GM23338 (cell line): ENCODE data around the gene OR2M2. TPM values are rescaled to one million over a fixed set of nuclear protein-coding genes. Genes with fewer than 3 reads are reported as not detected.

Experiments used
- polyA plus RNA-seq: library from polyadenylated mRNA; unstranded; fragments of >200 nt; fragmentation: Nextera tagmentation; extraction: Ambion mirVana; gene quantifications from 2 replicates; pipeline ENCODE4 v1.2.1, GENCODE V29; 2016
- total RNA-seq: library from RNA; depleted of rRNA; stranded (reverse); fragments of >200 nt; shearing (Covaris generic); gene quantifications from 2 replicates; pipeline ENCODE4 v1.2.3, GENCODE V29; 2014; rRNA removed

OR2M2 gene
- total and polyA plus RNA-seq, 2 experiments from 2014 or later = not detected

Other genes starting within 250 kb of the OR2M2 start
- gene OR2AJ1, start 249.9 kb upstream of the OR2M2 start, total RNA-seq = not detected in 2 replicates
- gene OR2AJ1, start 249.9 kb upstream of the OR2M2 start, polyA plus RNA-seq = not detected in 2 replicates
- gene OR2L8, start 226.0 kb upstream of the OR2M2 start, total RNA-seq = not detected in 2 replicates
- not detected in 2 replicates for gene OR2L8, start 226.0 kb upstream of the OR2M2 start, polyA plus RNA-seq
- gene OR2AK2, start 209.6 kb upstream of the OR2M2 start, total RNA-seq = 0.35 TPM in 1 of 2 replicates, not detected in the other
- gene OR2AK2, start 209.6 kb upstream of the OR2M2 start, polyA plus RNA-seq = not detected in 2 replicates
- gene OR2L5, start 161.2 kb upstream of the OR2M2 start, total RNA-seq = not detected in 2 replicates
- gene OR2L5, start 161.2 kb upstream of the OR2M2 start, polyA plus RNA-seq = not detected in 2 replicates
- gene OR2L2, start 144.8 kb upstream of the OR2M2 start, total RNA-seq = 0.07 TPM in 1 of 2 replicates, not detected in the other
- 0.05 and 0.06 TPM in 2 replicates for gene OR2L2, start 144.8 kb upstream of the OR2M2 start, polyA plus RNA-seq
- not detected in 2 replicates for gene OR2L3, start 128.0 kb upstream of the OR2M2 start, total RNA-seq
- gene OR2L3, start 128.0 kb upstream of the OR2M2 start, polyA plus RNA-seq = not detected in 2 replicates
- gene OR2L13, start 79.6 kb upstream of the OR2M2 start, total RNA-seq = not detected in 2 replicates
- gene OR2L13, start 79.6 kb upstream of the OR2M2 start, polyA plus RNA-seq = not detected in 2 replicates
- gene OR2M5, start 29.7 kb upstream of the OR2M2 start, total RNA-seq = not detected in 2 replicates
- not detected in 2 replicates for gene OR2M5, start 29.7 kb upstream of the OR2M2 start, polyA plus RNA-seq
- gene OR2M3, start 22.4 kb downstream of the OR2M2 start, total RNA-seq = not detected in 2 replicates
- not detected in 2 replicates for gene OR2M3, start 22.4 kb downstream of the OR2M2 start, polyA plus RNA-seq
- not detected in 2 replicates for gene OR2M4, start 56.6 kb downstream of the OR2M2 start, total RNA-seq
- gene OR2M4, start 56.6 kb downstream of the OR2M2 start, polyA plus RNA-seq = not detected in 2 replicates
- 0.28 TPM in 1 of 2 replicates, not detected in the other for gene OR2T33, start 103.2 kb downstream of the OR2M2 start, total RNA-seq
- gene OR2T33, start 103.2 kb downstream of the OR2M2 start, polyA plus RNA-seq = 0.32 TPM in 1 of 2 replicates, not detected in the other
- not detected in 2 replicates for gene OR2T12, start 128.6 kb downstream of the OR2M2 start, total RNA-seq
- not detected in 2 replicates for gene OR2T12, start 128.6 kb downstream of the OR2M2 start, polyA plus RNA-seq
- gene OR2M7, start 149.7 kb downstream of the OR2M2 start, total RNA-seq = not detected in 2 replicates
- gene OR2M7, start 149.7 kb downstream of the OR2M2 start, polyA plus RNA-seq = not detected in 2 replicates
- gene OR14C36, start 174.0 kb downstream of the OR2M2 start, total RNA-seq = not detected in 2 replicates
- not detected in 2 replicates for gene OR14C36, start 174.0 kb downstream of the OR2M2 start, polyA plus RNA-seq
- not detected in 2 replicates for gene OR2T4, start 186.8 kb downstream of the OR2M2 start, total RNA-seq
- gene OR2T4, start 186.8 kb downstream of the OR2M2 start, polyA plus RNA-seq = not detected in 2 replicates
- gene OR2T6, start 200.9 kb downstream of the OR2M2 start, total RNA-seq = not detected in 2 replicates
- gene OR2T6, start 200.9 kb downstream of the OR2M2 start, polyA plus RNA-seq = not detected in 2 replicates
- gene OR2T1, start 228.2 kb downstream of the OR2M2 start, total RNA-seq = not detected in 2 replicates
- gene OR2T1, start 228.2 kb downstream of the OR2M2 start, polyA plus RNA-seq = not detected in 2 replicates